D341Med (cell line): ENCODE measurements around the gene TMEM214.
A peak's percentile ranks its signal among the peaks of the same experiment; 100 is the strongest.

Source experiments
- DNase-seq: peaks from one replicate; pipeline ENCODE4 v3.0.0; 2012; ENCODE audit warnings: low spot score

TMEM214 gene

DNA sequence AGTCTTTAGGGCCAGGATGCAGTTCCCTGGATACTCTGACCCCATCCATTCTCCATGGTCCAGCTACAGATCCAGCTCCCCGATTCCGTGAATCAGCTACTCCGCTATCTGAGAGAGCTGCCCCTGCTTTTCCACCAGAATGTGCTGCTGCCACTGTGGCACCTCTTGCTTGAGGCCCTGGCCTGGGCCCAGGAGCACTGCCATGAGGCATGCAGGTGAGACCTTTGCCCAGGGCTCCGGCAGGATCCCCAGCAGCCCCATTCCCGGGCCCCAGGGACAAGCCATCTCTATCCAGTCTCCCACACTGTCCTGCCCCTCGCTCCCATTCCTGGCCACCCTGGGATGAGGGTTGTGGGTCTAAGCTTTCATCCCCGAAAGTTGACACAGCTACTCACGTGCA is 7.5 kb downstream of the TMEM214 start:
- DNase-seq: no peak

DNA sequence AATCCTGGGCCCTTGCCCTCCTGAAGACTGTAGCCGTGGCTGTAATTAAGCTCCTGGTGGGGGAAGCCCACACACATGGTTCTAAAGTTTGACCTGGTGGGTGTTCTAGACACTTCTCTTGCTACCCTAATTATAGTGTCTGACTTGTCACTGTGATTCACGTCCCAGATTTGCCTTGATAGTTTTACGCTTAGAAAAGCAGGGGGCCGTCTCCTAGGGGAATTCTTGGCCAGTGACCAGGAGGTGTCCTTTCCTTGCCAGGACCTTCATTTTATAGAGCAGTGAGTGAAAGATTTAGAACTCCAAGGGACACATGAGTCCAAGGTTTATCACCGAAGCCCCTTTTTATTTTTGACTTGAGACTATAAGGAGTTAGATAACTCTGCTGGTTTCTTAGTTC is 9.0 kb downstream of the TMEM214 start:
- no peak for DNase-seq

- DNase-seq: no peak
Observed at GRCh38 chr2:27042159-27042661, 9.4 kb downstream of the TMEM214 start.

- DNase-seq: no peak
Observed at GRCh38 chr2:27042985-27043634, 10.3 kb downstream of the TMEM214 start.

DNA sequence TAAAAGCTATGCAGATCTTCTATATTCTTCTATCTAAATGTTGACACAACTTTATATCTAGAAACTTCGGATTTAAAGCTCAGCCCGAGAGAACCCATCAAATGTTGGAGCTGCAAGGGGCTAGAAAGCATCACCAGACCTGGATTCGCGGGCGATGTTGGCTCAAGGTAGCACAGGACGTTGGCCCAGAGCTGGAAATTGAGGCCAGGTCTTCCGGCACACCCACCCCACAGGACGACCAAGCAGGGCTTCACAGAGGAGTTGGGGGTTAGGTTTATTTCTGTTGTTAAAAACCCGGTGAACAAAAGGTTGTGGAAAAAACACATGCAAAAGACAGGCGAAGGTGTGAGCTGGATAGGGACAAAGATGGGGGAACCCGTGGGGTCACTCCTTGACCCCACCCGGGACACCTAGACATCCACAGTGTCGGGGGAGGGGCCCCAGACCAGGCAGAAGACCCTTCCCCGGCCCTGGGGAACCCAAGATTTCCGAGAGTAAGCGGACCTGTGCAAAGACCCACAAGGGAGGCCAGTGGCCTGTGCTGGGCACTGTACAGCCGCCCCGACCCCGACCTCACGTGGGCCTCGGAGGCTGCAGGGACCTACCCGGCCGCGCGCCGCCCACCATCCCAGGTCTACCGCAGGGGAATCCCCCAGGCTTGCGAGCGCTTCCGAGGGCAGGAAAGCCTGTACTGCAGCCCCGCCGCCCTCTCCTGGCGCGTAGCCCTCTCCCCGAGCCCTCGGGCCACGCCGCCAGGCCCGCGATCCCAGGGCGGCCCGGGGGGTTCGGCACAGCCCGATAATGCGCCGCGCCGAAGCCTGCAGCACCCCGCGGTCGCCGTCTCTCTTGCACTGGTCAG is 16.9 kb downstream of the TMEM214 start:
- DNase-seq: peak; percentile 78

DNA sequence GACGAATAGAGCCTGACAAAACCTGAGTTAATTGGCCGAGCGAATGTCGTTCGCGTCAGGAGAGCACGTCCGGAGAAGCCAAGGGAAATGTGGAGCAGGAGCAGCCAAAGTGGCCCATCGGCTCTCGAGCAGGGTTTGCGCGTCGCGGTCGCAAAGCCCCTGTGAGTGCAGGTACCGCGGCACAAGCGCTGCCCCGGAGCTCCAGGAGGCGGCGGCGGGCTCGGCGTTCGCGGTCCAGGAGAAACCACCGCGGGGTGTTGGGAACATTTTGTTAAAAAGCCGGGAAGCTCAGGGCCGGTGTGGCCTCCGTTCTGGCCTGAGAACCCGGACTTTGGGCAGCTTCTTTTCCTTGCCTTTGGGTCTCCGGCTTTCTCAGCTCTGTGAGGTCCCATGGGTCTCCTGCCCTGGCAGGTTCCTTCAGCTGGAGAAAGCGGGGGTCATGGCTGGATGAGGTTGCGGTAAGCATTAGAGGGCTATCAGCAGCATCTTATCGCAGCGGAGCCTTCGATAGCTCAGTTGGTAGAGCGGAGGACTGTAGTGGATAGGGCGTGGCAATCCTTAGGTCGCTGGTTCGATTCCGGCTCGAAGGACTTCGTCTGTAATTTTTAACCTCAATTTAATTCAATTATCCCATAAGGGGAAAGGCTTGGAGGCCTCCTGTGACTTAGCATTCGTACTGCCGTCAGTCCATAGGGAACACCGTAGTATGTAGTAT is 17.7 kb downstream of the TMEM214 start:
- DNase-seq: peak; percentile 88

DNA sequence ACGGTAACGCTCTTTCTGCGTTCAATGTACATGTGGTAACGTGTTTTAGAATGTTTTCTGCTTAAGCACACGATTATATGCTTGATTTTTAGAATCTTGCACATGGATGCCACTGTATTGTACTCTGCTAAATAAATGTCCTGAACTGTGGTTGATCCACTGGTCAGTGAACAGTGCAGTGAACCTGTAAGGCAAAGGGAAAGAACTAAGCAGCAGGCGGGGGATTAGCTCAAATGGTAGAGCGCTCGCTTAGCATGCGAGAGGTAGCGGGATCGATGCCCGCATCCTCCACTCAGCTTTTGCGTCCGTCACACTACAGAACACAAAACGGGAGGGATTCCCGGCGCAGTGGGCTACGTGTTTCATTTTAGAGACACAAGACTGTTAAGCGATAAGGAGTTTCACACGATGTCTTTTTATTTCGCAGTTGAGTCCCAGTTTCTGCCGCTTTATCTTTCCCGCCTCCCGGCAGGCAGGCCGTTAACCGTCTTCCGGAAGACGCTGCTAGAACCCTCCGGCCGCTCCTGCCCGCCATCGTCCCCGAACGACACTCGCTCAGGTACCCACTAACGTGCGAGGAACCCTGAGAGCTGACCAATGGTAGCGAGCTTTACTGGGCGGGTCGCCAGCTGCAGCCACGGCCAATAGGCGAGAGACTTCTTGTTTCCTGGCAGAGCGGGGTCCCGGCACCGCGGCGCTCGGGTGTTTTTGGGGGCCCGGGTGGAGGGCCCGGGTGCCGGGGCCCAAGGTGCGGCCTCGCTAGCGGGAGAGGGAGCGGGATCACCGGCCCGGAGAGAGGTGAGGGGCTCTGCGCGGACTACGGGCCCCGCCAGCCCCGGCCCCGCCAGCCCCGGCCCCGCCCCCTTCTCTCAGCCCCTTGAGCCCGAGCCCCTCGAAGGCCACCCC is 18.5 kb downstream of the TMEM214 start, which contains the start of gene AGBL5:
Gene AGBL5, plus strand, starts transcription at position 673 of the 906 bp plus-strand sequence. CDS start 1,291 bp downstream, outside the sequence.
- DNase-seq: peak; percentile 98

DNA sequence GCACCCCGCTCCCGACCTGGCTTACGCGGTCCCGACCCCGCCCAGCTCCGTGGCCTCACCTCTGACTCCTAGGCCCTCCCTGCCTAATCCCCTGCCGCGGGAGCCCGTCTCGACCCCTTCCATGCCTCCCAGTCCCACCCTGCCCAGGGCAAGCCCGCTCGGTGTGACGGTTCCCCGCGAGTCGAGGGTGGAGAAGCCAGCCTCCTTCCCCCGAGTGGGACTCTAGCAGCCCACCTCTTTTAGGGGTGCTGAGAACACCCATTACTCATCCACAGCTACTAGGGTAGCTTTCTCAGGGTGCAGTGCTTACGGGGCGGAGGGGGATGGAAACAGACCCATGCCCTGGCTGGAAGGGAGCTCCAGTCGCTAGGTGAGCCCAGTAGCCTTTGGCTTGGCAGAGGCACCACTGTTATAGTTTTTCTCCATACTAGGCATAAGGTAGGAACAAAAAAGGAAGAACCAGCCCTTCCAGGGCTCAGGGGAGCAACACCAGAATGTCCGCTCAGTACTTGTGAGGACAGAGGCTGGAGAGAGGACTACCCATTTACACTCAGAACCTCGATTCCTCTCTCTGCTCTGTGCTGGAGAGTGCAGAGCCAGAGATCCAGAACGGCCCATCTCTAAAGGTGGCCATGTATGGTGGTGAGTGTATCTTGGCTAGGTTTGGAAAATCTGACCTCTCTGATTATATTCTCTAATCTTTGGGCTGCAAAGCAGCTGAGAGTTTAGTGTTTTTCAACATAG is 19.3 kb downstream of the TMEM214 start:
- DNase-seq: no peak

DNA sequence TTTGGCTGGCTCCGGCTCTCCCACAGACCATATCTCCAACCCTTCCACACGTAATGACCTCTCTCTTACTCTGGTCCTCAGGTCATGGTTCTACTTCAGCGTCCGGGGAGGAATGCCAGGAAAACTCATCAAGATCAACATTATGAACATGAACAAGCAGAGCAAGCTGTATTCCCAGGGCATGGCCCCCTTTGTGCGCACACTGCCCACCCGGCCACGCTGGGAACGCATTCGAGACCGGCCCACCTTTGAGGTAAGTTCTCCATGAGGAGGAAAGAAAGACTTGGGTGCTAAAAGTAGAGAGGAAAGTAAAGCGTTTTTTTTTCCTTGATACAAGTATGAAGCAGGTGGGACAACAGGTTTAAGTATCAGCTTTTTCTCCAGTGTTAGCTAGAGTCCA is 20.6 kb downstream of the TMEM214 start:
- no peak for DNase-seq

- no peak for DNase-seq
Observed at GRCh38 chr2:27053776-27054175, 21.0 kb downstream of the TMEM214 start.

DNA sequence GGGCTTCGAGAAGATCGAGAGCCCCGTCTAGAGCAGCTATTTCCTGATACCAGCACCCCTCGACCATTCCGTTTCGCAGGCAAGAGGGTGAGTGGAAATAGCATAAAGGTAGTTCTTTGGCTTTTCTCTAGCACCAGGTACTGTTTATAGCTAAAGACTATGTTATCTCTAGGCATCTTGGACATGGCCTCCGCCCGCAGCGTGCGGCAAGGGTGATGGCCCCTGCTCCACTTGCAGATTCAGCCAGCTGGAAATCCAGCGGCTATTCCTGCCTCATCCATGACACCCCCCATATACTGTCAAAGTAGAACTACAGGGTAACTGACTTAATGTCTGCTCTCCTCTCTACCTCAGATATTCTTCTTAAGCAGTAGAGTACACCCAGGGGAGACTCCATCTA is 22.0 kb downstream of the TMEM214 start:
- DNase-seq: no peak

DNA sequence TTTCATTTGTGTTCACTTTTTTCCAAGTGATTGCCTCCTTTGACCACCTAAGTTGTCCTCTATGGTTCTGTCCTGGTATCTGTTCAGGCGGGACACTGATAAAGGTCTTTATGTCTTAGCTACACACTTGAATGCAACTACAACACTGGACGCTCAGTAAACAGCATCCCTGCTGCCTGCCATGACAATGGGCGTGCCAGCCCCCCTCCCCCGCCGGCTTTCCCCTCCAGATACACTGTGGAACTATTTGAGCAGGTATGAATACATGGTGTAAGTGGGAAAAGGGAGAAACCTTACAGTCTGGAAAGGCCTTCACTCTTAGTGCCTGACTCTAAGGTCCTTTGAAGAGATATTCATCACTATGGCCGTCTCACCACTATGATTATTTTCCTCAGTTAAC is 24.4 kb downstream of the TMEM214 start:
- no peak for DNase-seq

GRCh38 chr2:27058210-27058609 is 25.4 kb downstream of the TMEM214 start:
- DNase-seq: no peak

DNA sequence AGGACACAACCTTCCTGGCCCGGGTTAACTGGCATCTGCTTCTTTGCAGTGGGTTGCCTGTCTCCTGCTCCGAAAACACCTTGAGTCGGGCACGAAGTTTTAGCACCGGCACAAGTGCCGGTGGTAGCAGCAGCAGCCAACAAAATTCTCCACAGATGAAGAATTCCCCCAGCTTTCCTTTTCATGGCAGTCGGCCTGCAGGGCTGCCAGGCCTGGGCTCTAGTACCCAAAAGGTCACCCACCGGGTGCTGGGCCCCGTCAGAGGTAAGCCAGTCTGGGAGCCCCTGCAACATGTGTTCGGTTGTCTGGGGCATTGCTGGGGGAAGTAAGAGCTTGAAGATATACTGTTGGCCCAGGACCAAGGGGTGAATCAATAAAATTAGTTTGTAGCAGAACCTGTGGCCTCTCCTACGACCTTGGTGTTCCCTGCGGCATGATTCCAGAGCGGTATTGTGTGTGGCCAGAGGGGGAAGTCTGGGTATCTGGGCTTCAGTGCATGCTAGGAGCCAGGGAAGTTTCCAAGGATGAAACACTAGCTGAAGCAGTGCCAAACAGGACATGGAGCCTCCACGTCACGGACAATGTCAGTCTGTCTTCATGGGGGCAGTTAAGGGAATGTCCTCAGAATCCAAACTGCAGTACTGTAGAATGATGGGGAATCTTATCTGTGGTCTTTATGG is 26.5 kb downstream of the TMEM214 start:
- DNase-seq: no peak

GRCh38 chr2:27060323-27060722 is 27.6 kb downstream of the TMEM214 start:
- no peak for DNase-seq

DNA sequence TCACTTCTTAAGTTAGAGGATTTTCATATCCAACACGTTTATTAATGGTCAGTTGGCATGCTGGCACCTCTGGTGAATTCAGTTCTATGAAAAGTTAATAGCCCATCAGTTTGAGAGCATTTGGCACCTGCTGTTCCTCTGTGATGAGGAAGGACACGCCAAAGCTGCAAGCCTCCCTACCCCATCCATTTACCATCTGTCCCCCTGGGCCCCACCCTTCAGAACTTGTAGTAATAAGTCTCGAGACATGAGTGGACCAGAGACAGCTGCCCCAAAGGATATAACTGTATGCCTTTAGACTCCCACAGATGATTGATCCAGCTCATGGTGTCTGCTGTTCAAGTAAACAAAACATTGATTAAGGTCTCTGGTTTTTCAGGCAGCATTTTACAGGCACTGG is 32.4 kb downstream of the TMEM214 start:
- no peak for DNase-seq

- DNase-seq: no peak
Observed at GRCh38 chr2:27067385-27067784, 34.6 kb downstream of the TMEM214 start.

- no peak for DNase-seq
Observed at GRCh38 chr2:27069436-27069835, 36.7 kb downstream of the TMEM214 start.

DNA sequence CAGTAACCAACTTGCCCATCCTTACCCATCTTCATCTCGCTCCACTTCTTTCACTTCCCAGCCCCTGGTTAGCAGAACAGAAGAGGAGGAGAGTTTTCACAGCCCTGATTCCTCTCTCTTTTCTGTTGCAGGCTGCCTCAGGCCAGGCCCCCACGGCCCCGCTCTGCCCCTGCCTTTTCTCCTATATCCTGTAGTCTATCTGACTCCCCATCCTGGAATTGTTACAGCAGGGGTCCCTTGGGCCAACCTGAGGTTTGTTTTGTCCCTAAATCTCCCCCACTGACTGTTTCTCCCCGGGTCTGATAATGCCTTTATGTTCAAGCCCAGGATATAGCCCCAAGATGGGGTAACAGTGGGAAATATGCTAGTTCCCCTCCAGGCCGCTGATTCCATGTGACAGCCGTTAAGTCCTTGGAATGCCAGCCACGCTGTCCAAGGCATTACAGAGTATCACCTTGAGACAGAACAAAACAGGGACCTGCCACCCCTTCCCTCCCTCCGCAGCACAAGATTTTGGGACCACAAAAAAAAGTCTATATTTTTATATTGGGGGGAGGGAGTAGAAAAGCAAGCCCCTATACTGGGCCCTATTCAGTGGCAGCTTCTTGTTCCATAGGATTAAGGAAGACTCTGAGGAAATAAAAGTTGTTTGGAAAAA is 37.3 kb downstream of the TMEM214 start:
- no peak for DNase-seq
